GM12874 (cell line): ENCODE data around the gene WASF1.

Source experiments
- CTCF ChIP-seq: IDR thresholded peaks from 2 replicates; pipeline ENCODE4 v1.5.1; 2011; ENCODE audit warnings: low read depth, mild to moderate bottlenecking, control low read depth, low read length, moderate library complexity; ENCODE audit not compliant: insufficient read depth

WASF1 gene

GRCh38 chr6:110207652-110208051, 28.2 kb upstream of the WASF1 start:
- no peak for TF ChIP-seq CTCF

DNA sequence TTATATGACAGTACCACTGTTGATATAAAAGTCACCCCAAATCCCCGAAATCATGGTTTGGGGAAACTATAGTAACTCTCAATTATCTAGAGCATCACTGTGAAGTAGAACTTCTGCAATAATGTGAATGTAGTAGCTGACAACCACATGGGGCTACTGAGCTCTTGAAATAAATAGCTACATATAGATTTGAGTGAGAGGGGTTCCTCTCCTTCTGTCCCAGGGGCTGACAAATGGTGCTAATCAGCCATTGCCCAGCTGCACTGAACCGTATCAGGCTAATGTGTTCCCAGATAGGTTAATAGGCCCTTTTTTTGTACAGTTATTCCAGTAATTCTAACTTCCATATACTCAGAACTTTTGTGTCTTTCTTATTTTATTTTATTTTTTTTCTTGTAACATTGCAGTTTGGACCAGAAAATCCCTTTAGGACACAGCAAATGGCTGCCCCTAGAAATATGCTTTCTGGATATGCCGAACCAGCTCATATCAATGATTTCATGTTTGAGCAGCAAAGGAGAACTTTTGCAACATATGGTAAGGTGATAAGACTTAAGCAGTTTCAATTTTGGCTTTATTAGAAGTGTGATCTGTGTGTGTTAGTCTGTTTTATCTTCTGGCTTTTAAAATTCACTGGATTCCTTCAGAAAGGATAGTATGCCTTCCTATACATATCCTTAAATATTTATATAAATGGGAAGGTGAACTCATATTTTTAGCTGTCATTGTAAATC, 21.8 kb upstream of the WASF1 start:
- no peak for TF ChIP-seq CTCF

GRCh38 chr6:110198561-110198960, 19.1 kb upstream of the WASF1 start:
- no peak for TF ChIP-seq CTCF

- no peak for TF ChIP-seq CTCF
Measured at GRCh38 chr6:110196874-110197273, 17.4 kb upstream of the WASF1 start.

DNA sequence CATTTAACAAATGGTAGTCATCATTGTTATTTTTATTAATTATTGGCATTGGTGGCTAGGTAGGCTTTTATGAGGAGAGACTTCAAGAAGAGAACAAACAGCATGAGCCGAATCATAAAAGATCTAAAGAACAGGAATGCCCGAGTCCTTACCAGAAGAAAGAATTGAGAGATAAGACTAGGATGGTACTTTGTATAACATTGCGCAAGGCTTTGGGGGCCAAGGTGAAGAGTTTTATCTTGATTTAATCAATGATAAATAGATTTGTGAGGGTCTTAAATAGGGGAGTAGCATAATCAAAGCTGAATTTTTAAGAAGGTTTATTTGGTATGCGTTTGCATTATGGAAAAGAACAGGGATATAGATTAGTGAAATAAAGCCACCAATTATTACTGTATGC, 16.2 kb upstream of the WASF1 start:
- no peak for TF ChIP-seq CTCF

DNA sequence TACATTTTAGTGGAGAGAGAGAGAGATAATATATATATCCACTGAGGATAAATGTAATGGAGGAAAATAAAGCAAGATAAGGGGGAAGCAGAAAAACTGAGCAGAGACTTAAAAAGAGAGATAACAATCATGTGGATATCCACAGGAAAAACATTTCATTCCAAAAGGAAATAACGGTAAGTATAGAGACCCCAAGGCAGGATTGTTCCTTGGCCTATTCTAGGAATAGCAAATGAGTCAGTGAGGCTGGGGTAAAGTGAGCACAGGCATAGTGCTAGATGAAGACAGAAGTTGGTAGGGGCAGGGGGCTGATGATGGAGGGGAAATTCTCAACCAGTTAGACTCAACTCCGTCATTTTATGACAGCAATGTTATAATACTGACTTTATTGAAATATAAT, 12.0 kb upstream of the WASF1 start:
- no peak for TF ChIP-seq CTCF

- TF ChIP-seq CTCF: no peak
Measured at GRCh38 chr6:110190726-110191125, 11.3 kb upstream of the WASF1 start.
